Measurements from ENCODE around the gene TREH.
"Not testable (repeated sequence)": the region's sequence is repeated elsewhere in the genome, so short reads cannot be mapped to it uniquely, and the experiment has no call there.

Gene TREH

DNA sequence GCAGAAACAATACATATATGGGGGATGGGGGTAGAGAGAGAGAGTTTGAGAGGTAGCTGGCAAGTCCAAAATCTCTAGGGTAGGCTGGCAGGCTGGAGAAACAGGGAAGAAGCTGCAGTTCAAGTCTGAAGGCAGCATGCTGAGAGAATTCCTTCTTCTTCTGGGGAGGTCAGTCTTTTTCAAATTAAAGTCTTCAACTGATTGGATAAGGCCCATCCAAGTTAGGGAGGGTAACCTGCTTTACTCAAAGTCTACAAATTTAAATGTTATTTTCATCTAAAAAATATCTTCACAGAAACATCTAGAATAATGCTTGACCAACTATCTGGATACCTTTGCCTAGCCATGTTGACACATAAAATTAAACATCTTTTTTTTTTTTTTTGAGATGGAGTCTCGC lies 2.9 kb upstream of the TREH start:
- no peak for DNase-seq (ENCODE audit: extremely low read depth, low read depth)
- TF ChIP-seq CTCF (IDR thresholded peaks at IDR 0.05; ENCODE audit: low read depth, low read length): no peak

GRCh38 chr11:118678908-118679307 lies 542 bp downstream of the TREH start:
- TF ChIP-seq CTCF (IDR thresholded peaks at IDR 0.05; ENCODE audit: low read depth, low read length): peak; percentile 30
- DNase-seq (ENCODE audit: extremely low read depth, low read depth): not testable (repeated sequence)

GRCh38 chr11:118677977-118678376 lies 1.5 kb downstream of the TREH start:
- TF ChIP-seq CTCF (IDR thresholded peaks at IDR 0.05; ENCODE audit: low read depth, low read length): no peak
- no peak for DNase-seq (ENCODE audit: extremely low read depth, low read depth)

DNA sequence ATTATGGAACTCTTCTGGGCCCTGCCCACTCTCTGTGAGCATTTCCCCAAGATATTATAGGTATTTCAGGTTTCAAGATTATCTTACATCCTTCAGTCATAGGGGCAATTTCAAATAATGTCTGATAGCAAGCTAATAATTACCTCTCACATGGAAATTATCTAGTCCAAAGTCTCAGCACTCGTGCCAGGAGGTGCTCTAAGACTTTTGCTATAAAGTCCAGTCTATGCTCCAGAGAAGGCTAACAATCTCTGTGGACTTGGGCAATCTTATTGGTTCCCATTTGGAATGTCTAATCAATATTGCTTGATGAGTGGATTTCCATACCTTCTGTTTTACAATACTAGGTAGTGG lies 5.4 kb downstream of the TREH start:
- no peak for DNase-seq (ENCODE audit: extremely low read depth, low read depth)
- TF ChIP-seq CTCF (IDR thresholded peaks at IDR 0.05; ENCODE audit: low read depth, low read length): no peak

GRCh38 chr11:118673361-118674081 lies 5.9 kb downstream of the TREH start:
- DNase-seq (ENCODE audit: extremely low read depth, low read depth): no peak
- no peak for TF ChIP-seq CTCF (IDR thresholded peaks at IDR 0.05; ENCODE audit: low read depth, low read length)

DNA sequence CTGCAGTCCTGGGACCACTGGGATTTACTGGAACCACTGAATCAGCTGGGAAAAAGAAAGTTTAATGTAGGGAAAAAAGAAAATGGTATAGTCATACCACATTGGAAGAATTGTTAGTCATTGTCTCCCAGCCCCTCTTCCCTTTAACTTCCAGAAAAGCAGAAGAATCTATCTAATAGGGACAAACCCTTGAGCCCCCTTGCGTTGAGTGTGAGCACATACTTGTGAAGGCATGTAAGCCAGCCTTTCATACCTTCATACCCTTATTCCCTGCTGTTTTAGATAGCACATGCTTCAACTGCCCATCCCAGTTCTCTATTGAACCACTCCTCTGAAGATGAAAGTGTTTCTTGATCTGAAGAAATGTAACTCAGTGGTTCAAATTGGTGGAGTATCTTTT lies 6.6 kb downstream of the TREH start:
- DNase-seq (ENCODE audit: extremely low read depth, low read depth): no peak
- no peak for TF ChIP-seq CTCF (IDR thresholded peaks at IDR 0.05; ENCODE audit: low read depth, low read length)

DNA sequence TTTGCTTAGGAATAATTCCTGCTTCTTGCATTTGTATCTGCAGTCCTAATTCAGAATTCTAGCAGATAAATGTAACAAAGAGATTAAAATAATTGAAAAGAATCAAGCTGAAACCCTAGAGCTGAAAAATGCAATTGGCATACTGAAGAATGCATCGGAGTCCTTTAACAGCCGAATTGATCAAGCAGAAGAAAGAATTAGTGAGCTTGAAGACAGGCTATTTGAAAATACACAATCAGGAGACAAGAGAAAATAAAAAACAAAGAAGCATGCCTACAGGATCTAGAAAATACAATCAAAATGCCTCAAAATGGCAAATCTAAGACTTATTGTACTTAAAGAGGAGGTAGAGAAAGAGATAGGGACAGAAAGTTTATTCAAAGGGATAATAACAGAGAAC lies 8.2 kb downstream of the TREH start:
- no peak for DNase-seq (ENCODE audit: extremely low read depth, low read depth)
- TF ChIP-seq CTCF (IDR thresholded peaks at IDR 0.05; ENCODE audit: low read depth, low read length): no peak

Measured in AG09319 (cell line).